ENCODE results near the gene ARHGAP24. TPM values are rescaled to one million over a fixed set of nuclear protein-coding genes. Genes with fewer than 3 reads are reported as not detected.

ARHGAP24 gene
- total RNA-seq, 4 donors from 2014 or later, result 17.8 to 65.2 (median 27.2) TPM

DNA sequence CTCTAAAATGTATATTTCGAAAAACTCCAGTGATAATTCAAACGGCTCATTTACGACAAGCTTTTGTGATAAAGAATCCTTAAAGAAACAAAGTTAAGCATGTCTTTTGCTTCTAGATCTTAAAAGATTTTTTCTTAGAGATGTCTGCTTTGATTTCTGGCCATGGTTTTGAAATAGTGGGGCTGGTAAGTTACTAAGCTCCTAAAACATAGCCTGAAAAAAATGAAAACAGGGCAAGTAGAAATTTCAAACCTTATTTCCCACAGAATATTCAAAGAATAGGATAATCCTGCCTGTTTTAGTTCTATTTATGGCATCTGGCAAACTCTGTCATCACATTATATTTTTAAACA lies 318.3 kb downstream of the ARHGAP24 start:
- 68% methylated on average over 3 of the region's 3 CpGs for WGBS
- no peak for DNase-seq (ENCODE audit: low spot score in 2 of 2)
- no peak overlapping the region for H3K27ac ChIP-seq

DNA sequence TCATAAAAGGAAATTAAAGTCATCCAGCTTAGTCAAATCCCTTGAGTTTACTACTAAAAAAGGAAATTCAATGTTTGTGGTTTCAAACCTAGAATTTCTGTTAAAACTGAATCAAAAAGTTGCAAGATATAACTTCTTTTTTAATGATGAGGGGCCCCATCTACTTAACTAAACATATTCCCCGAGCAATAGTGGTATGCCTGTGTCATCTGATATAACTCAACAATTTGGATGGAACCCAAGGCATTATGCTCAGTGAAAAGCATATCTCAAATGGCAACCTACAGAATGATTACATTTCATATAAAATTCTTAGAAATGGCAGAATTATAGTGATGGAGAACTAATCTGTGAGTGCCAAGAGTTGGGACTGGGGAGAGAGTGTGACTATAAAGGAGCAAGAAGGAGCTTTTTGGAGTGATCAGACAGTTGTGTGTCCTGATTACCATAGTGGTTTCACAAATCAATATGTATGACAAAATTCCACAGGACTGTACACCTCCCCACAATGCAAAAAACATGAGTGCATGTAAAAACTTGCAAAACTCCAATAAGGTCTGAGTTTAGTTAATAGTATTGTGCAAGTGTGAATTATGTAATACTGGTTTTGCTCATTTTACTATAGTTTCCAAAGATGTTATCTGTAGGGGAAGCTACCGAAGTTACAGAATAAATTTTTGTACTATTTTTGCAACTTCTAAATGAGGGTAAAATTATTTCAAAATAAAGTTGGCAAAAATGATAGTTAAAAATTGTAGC lies 323.2 kb downstream of the ARHGAP24 start:
- TF ChIP-seq CTCF (IDR thresholded peaks at IDR 0.05) (no peak), EP300 (IDR thresholded peaks at IDR 0.05) (no peak), POLR2A (IDR thresholded peaks at IDR 0.05) (no peak)
- no peaks in the 10 kb centered on the region for H3K27me3 ChIP-seq
- H3K4me3 ChIP-seq, result no peak overlapping the region
- no peaks in the 10 kb centered on the region for H3K36me3 ChIP-seq
- H3K4me1 ChIP-seq, result no peaks in the 10 kb centered on the region
- no peak overlapping the region for H3K27ac ChIP-seq
- no peaks in the 10 kb centered on the region for H3K9me3 ChIP-seq
- DNase-seq (ENCODE audit: low spot score in 2 of 2), result no peak
- WGBS, result 55% methylated on average over 2 of the region's 2 CpGs

More for the DNA sequence above, 318.3 kb downstream of the ARHGAP24 start:
- H3K4me3 ChIP-seq, result no peak overlapping the region
- no peaks in the 10 kb centered on the region for H3K9me3 ChIP-seq
- H3K4me1 ChIP-seq, result peaks cover 3% of the 10 kb centered on the region
- no peak for TF ChIP-seq CTCF (IDR thresholded peaks at IDR 0.05)
- no peak for TF ChIP-seq EP300 (IDR thresholded peaks at IDR 0.05)
- TF ChIP-seq POLR2AphosphoS5 (IDR thresholded peaks at IDR 0.05), result no peak
- no peak for TF ChIP-seq POLR2A (IDR thresholded peaks at IDR 0.05)
- no peaks in the 10 kb centered on the region for H3K36me3 ChIP-seq
- H3K27me3 ChIP-seq, result no peaks in the 10 kb centered on the region

DNA sequence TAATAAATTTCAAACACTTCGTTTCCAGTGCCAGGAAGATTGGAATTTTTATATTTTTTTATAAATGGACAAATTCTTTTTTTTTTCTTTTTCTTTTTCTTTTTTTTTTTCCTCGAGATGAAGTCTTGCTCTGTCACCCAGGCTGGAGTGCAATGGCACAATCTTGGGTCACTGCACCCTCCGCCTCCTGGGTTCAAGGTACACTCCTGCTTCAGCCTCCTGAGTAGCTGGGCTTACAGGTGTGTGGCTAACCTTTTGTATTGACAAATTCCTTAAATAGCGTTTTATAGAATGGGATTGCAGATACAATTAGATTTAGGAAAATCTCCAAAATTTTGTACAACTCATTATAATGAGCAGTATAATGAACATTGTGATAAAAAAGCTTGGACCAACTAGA lies 328.9 kb downstream of the ARHGAP24 start:
- Histone ChIP-seq H3K27me3 (no peaks in the 10 kb centered on the region), H3K4me1 (peaks cover 4% of the 10 kb centered on the region), H3K27ac (no peak overlapping the region), H3K36me3 (no peaks in the 10 kb centered on the region), H3K9me3 (no peaks in the 10 kb centered on the region), H3K4me3 (no peak overlapping the region)
- no peak for DNase-seq (ENCODE audit: low spot score in 2 of 2)
- 75% methylated on average over 4 of the region's 4 CpGs for WGBS
- TF ChIP-seq CTCF (IDR thresholded peaks at IDR 0.05) (no peak), POLR2A (IDR thresholded peaks at IDR 0.05) (no peak), EP300 (IDR thresholded peaks at IDR 0.05) (no peak), POLR2AphosphoS5 (IDR thresholded peaks at IDR 0.05) (no peak)

DNA sequence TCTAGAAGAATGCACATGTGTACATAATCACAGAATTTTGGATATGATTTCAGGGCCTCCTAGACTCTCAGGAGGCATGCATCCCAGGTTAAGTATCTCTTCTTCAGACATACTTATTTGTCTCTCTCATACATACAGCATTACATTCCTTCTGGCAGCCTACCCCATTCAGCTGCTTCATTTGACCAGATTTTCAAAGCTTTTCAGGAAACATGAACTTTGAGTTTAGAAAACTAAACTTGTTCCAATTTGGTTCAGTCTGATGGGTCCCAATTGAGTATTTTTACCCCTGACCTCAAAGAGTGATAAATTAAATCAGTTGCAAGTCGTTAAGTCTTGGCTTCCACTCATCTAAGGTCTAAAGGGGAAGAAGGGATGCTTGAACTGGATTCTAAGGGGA lies 330.9 kb downstream of the ARHGAP24 start:
- Histone ChIP-seq H3K27me3 (no peaks in the 10 kb centered on the region), H3K4me3 (no peak overlapping the region), H3K4me1 (peaks cover 4% of the 10 kb centered on the region), H3K27ac (no peak overlapping the region), H3K9me3 (no peaks in the 10 kb centered on the region), H3K36me3 (no peaks in the 10 kb centered on the region)
- no peak for TF ChIP-seq POLR2AphosphoS5 (IDR thresholded peaks at IDR 0.05)
- TF ChIP-seq CTCF (IDR thresholded peaks at IDR 0.05), result no peak
- TF ChIP-seq EP300 (IDR thresholded peaks at IDR 0.05), result no peak
- TF ChIP-seq POLR2A (IDR thresholded peaks at IDR 0.05), result no peak
- 42% methylated on average over 1 of the region's 1 CpG for WGBS
- DNase-seq (ENCODE audit: low spot score in 2 of 2), result no peak

DNA sequence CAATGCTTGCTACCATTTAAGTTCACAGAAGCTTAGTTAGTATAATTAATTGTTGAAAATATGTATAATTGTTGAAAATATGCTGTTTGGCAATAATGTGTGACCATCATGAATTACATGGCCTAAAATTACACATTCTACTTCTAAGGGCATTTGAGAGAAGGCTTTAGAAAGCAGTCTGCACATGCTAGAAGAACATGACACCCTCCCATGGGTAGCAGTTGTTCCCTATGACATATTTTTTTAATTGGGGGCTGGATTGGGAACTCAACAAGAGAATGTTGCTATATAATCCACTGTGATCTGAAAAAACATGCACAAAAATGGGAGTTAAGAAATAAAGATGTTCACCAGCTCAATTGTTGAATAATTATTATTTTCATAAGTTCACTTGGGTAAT lies 331.4 kb downstream of the ARHGAP24 start:
- no peaks in the 10 kb centered on the region for H3K9me3 ChIP-seq
- H3K4me3 ChIP-seq, result no peak overlapping the region
- H3K4me1 ChIP-seq, result peaks cover 4% of the 10 kb centered on the region
- no peak overlapping the region for H3K27ac ChIP-seq
- TF ChIP-seq CTCF (IDR thresholded peaks at IDR 0.05), result no peak
- TF ChIP-seq POLR2A (IDR thresholded peaks at IDR 0.05), result no peak
- DNase-seq (ENCODE audit: low spot score in 2 of 2), result no peak
- no peaks in the 10 kb centered on the region for H3K36me3 ChIP-seq
- H3K27me3 ChIP-seq, result no peaks in the 10 kb centered on the region
